K562 (cell line): ENCODE data around the gene GLB1L2. TPM values are rescaled to one million over a fixed set of nuclear protein-coding genes. Genes with fewer than 3 reads are reported as not detected.

Source experiments
- CBX1 ChIP-seq: sonication (generic); IDR thresholded peaks from 2 replicates; pipeline ENCODE4 v1.6.1; 2016; ENCODE audit warnings: antibody characterized with exemption, low read depth, mild to moderate bottlenecking
- JUNB ChIP-seq: fragments of 450-650 bp; formaldehyde crosslinking; conservative IDR thresholded peaks from 2 replicates; pipeline ENCODE4 v1.4.0; 2020; ENCODE audit warnings: mild to moderate bottlenecking
- PHF8 ChIP-seq: fragments of 200-600 bp; sonication (generic); IDR thresholded peaks from 2 replicates; pipeline ENCODE4 v1.6.1; 2012; ENCODE audit warnings: mixed run types, mild to moderate bottlenecking, inconsistent platforms, low read length, moderate library complexity, borderline replicate concordance
- RAD21 ChIP-seq, 2 experiments: fragments of 250-450 bp in 1 of 2; fragments of 450-650 bp in 1 of 2; sonication (Bioruptor Pico) in 1 of 2; formaldehyde crosslinking in 1 of 2; IDR thresholded peaks in 1 of 2; conservative IDR thresholded peaks in 1 of 2; 2 replicates each; pipeline versions ENCODE4 v1.4.0 to v1.8.0; 2020 to 2022; ENCODE audit warnings: mild to moderate bottlenecking in 2 of 2, moderate library complexity in 1 of 2
- U2AF1 ChIP-seq: fragments of 200-400 bp; formaldehyde crosslinking; optimal IDR thresholded peaks from 2 replicates; pipeline ENCODE3; 2017; ENCODE audit warnings: mild to moderate bottlenecking, low read depth, low read length, moderate library complexity
- ZNF124 ChIP-seq: sonication (generic); formaldehyde crosslinking; IDR thresholded peaks from 2 replicates; pipeline ENCODE4 v1.8.1; 2022; ENCODE audit warnings: missing genetic modification reagents
- polyA plus RNA-seq, 8 experiments: library from polyadenylated mRNA; depleted of rRNA in 4 of 8; stranded (reverse) in 5 of 8; unstranded in 3 of 8; fragments of >200 nt; fragmentation: Nextera tagmentation in 2 of 8; fragmentation: Illumina TruSeq in 1 of 8; extraction: Ambion mirVana in 2 of 8; extraction: Trizol in 1 of 8; gene quantifications; 2 replicates each; pipeline versions ENCODE4 v1.2.1 to v1.2.3, GENCODE V29; 2011 to 2014; ENCODE audit warnings: inconsistent platforms in 1 of 8, missing spikeins in 1 of 8
- total RNA-seq, 7 experiments: library from RNA; depleted of rRNA in 6 of 7; stranded (reverse); fragments of >200 nt in 6 of 7; fragmentation: Illumina TruSeq in 2 of 7; extraction: Trizol in 2 of 7; gene quantifications; 2 replicates each; pipeline versions ENCODE4 v1.2.1 to v1.2.3, GENCODE V29; 2011 to 2021; ENCODE audit warnings: low replicate concordance in 1 of 7
- TF ChIP-seq, protein P1 (sequence below), 2 experiments: IDR thresholded peaks; 2 replicates each; pipeline ENCODE4 v1.6.1; 2012; ENCODE audit warnings: improper control_type of control experiment in 2 of 2, low read depth in 2 of 2, low read length in 2 of 2, borderline replicate concordance in 1 of 2
- TF ChIP-seq, protein P2 (sequence below), 3 experiments: IDR thresholded peaks in 2 of 3; conservative IDR thresholded peaks in 1 of 3; 2 replicates each; pipeline ENCODE4 v1.5.1; 2011 to 2012; ENCODE audit warnings: low read length in 3 of 3, mild to moderate bottlenecking in 3 of 3, control low read depth in 2 of 3, improper control_type of control experiment in 1 of 3, inconsistent platforms in 1 of 3, low read depth in 1 of 3, mixed read lengths in 1 of 3, moderate library complexity in 1 of 3; ENCODE audit not compliant: insufficient read depth in 2 of 3
- TF ChIP-seq, protein P3 (sequence below), 2 experiments: fragments of 450-650 bp; conservative IDR thresholded peaks; 2 replicates each; pipeline ENCODE4 v1.6.1; 2017; ENCODE audit warnings: mild to moderate bottlenecking in 2 of 2, moderate library complexity in 2 of 2
- TF ChIP-seq, protein P4 (sequence below): IDR thresholded peaks from 2 replicates; pipeline ENCODE4 v1.6.1; 2011; ENCODE audit warnings: borderline replicate concordance, low read depth, mild to moderate bottlenecking, moderate library complexity, low read length; ENCODE audit not compliant: insufficient read depth, poor library complexity, severe bottlenecking
- TF ChIP-seq, protein P5 (sequence below): sonication (generic); formaldehyde crosslinking; IDR thresholded peaks from 2 replicates; pipeline ENCODE4 v1.8.1; 2023; ENCODE audit warnings: missing genetic modification reagents, mild to moderate bottlenecking, borderline replicate concordance

The GLB1L2 gene
- total and polyA plus RNA-seq, 9 of the 15 experiments (the other 6 are each of a cell fraction or from before 2014, with no cell fraction given), result 0.84 to 21.4 (median 13.8) TPM

DNA sequence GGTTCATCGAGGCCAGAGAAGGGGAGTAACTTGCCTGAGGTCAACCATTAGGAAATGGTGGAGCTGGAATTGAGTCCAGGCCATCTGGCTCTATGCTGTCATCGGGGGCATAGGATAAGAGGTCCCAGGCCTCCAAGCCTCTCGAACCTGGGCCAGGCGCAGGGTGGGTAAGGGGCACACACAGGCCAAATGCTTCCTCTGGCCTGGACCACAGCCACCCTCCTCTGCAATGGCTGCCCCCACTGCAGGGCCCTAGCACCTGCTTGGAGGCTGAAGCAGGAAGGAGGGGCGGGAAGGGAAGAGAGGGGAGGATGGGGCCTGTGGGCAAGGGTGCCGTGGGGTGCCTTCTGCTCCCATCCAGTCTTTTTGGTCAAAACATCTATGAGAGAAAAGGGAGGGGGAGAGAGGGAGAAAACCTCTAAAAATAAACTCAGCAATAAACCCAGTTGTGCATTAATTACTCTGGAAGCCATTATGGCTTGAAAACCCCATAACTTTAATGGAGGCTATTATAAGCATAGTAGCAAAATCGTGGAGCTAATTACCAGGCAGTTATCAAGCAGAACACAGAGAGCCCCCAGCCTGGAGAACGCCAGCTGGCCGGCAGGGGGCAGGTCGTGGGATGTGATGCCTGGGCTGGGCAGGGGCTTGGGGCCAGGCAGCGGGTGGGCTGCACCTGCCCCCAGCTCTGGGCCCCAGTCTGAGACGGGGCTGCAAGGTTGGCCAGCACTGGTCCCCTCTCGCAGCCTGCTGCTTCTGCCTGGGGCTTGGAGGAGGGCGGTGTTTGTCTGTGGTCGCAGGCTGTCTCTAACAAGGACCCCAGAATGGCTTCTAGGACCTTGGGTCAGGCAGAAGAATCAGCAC is 59.1 kb downstream of the GLB1L2 start (continued):
- TF ChIP-seq, protein P1, sequence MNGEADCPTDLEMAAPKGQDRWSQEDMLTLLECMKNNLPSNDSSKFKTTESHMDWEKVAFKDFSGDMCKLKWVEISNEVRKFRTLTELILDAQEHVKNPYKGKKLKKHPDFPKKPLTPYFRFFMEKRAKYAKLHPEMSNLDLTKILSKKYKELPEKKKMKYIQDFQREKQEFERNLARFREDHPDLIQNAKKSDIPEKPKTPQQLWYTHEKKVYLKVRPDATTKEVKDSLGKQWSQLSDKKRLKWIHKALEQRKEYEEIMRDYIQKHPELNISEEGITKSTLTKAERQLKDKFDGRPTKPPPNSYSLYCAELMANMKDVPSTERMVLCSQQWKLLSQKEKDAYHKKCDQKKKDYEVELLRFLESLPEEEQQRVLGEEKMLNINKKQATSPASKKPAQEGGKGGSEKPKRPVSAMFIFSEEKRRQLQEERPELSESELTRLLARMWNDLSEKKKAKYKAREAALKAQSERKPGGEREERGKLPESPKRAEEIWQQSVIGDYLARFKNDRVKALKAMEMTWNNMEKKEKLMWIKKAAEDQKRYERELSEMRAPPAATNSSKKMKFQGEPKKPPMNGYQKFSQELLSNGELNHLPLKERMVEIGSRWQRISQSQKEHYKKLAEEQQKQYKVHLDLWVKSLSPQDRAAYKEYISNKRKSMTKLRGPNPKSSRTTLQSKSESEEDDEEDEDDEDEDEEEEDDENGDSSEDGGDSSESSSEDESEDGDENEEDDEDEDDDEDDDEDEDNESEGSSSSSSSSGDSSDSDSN (IDR thresholded peaks at IDR 0.05; ENCODE audit: borderline replicate concordance in 1 of 2, low read depth in 2 of 2, low read length in 2 of 2), result no peak
- TF ChIP-seq JUNB (no peak), ZNF124 (CRISPR knock-in tag) (no peak), U2AF1 (no peak), PHF8 (no peak), CBX1 (no peak), RAD21 (CRISPR knock-in tag; conservative IDR thresholded peaks at IDR 0.05 in 1 of 2, IDR thresholded peaks at IDR 0.05 in 1 of 2) (peak in 1 of 2 experiments; percentile 14; a peak in 1 of 4 replicates)
- TF ChIP-seq, protein P2, sequence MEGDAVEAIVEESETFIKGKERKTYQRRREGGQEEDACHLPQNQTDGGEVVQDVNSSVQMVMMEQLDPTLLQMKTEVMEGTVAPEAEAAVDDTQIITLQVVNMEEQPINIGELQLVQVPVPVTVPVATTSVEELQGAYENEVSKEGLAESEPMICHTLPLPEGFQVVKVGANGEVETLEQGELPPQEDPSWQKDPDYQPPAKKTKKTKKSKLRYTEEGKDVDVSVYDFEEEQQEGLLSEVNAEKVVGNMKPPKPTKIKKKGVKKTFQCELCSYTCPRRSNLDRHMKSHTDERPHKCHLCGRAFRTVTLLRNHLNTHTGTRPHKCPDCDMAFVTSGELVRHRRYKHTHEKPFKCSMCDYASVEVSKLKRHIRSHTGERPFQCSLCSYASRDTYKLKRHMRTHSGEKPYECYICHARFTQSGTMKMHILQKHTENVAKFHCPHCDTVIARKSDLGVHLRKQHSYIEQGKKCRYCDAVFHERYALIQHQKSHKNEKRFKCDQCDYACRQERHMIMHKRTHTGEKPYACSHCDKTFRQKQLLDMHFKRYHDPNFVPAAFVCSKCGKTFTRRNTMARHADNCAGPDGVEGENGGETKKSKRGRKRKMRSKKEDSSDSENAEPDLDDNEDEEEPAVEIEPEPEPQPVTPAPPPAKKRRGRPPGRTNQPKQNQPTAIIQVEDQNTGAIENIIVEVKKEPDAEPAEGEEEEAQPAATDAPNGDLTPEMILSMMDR (IDR thresholded peaks at IDR 0.05 in 2 of 3, conservative IDR thresholded peaks at IDR 0.05 in 1 of 3; ENCODE audit: insufficient read depth in 2 of 3, low read depth in 1 of 3, low read length in 3 of 3), result peak; percentile 15 to 42 (median 32); a peak in 3 of 6 replicates
- TF ChIP-seq, protein P3, sequence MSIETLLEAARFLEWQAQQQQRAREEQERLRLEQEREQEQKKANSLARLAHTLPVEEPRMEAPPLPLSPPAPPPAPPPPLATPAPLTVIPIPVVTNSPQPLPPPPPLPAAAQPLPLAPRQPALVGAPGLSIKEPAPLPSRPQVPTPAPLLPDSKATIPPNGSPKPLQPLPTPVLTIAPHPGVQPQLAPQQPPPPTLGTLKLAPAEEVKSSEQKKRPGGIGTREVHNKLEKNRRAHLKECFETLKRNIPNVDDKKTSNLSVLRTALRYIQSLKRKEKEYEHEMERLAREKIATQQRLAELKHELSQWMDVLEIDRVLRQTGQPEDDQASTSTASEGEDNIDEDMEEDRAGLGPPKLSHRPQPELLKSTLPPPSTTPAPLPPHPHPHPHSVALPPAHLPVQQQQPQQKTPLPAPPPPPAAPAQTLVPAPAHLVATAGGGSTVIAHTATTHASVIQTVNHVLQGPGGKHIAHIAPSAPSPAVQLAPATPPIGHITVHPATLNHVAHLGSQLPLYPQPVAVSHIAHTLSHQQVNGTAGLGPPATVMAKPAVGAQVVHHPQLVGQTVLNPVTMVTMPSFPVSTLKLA (conservative IDR thresholded peaks at IDR 0.05), result no peak
- TF ChIP-seq, protein P4, sequence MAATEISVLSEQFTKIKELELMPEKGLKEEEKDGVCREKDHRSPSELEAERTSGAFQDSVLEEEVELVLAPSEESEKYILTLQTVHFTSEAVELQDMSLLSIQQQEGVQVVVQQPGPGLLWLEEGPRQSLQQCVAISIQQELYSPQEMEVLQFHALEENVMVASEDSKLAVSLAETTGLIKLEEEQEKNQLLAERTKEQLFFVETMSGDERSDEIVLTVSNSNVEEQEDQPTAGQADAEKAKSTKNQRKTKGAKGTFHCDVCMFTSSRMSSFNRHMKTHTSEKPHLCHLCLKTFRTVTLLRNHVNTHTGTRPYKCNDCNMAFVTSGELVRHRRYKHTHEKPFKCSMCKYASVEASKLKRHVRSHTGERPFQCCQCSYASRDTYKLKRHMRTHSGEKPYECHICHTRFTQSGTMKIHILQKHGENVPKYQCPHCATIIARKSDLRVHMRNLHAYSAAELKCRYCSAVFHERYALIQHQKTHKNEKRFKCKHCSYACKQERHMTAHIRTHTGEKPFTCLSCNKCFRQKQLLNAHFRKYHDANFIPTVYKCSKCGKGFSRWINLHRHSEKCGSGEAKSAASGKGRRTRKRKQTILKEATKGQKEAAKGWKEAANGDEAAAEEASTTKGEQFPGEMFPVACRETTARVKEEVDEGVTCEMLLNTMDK, result peak; percentile 29
- TF ChIP-seq, protein P5, sequence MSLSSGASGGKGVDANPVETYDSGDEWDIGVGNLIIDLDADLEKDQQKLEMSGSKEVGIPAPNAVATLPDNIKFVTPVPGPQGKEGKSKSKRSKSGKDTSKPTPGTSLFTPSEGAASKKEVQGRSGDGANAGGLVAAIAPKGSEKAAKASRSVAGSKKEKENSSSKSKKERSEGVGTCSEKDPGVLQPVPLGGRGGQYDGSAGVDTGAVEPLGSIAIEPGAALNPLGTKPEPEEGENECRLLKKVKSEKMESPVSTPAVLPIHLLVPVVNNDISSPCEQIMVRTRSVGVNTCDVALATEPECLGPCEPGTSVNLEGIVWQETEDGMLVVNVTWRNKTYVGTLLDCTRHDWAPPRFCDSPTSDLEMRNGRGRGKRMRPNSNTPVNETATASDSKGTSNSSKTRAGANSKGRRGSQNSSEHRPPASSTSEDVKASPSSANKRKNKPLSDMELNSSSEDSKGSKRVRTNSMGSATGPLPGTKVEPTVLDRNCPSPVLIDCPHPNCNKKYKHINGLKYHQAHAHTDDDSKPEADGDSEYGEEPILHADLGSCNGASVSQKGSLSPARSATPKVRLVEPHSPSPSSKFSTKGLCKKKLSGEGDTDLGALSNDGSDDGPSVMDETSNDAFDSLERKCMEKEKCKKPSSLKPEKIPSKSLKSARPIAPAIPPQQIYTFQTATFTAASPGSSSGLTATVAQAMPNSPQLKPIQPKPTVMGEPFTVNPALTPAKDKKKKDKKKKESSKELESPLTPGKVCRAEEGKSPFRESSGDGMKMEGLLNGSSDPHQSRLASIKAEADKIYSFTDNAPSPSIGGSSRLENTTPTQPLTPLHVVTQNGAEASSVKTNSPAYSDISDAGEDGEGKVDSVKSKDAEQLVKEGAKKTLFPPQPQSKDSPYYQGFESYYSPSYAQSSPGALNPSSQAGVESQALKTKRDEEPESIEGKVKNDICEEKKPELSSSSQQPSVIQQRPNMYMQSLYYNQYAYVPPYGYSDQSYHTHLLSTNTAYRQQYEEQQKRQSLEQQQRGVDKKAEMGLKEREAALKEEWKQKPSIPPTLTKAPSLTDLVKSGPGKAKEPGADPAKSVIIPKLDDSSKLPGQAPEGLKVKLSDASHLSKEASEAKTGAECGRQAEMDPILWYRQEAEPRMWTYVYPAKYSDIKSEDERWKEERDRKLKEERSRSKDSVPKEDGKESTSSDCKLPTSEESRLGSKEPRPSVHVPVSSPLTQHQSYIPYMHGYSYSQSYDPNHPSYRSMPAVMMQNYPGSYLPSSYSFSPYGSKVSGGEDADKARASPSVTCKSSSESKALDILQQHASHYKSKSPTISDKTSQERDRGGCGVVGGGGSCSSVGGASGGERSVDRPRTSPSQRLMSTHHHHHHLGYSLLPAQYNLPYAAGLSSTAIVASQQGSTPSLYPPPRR (CRISPR knock-in tag), result no peak
